ENCODE results near the gene LHX2. TPM values are rescaled to one million over a fixed set of nuclear protein-coding genes. Genes with fewer than 3 reads are reported as not detected.
A peak's percentile ranks its signal among the peaks of the same experiment; 100 is the strongest.

The LHX2 gene
- total RNA-seq, 3 donors from 2014 or later: not detected

GRCh38 chr9:124074746-124075145 lies 63.2 kb downstream of the LHX2 start:
- no peaks in the 10 kb centered on the region for H3K36me3 ChIP-seq
- no peaks in the 10 kb centered on the region for H3K4me1 ChIP-seq
- no peaks in the 10 kb centered on the region for H3K27me3 ChIP-seq
- intact Hi-C loops (cut with DNase I; ENCODE audit: low total_unique reads): no loop called here
- DNase-seq (ENCODE audit: low spot score in 2 of 2): no peak
- H3K9me3 ChIP-seq: no peaks in the 10 kb centered on the region
- no peak overlapping the region for H3K4me3 ChIP-seq
- TF ChIP-seq POLR2AphosphoS5 (IDR thresholded peaks at IDR 0.05): no peak
- no peak for TF ChIP-seq CTCF (IDR thresholded peaks at IDR 0.05)
- no peak for TF ChIP-seq POLR2A (IDR thresholded peaks at IDR 0.05)
- no peak overlapping the region for H3K27ac ChIP-seq

GRCh38 chr9:124075761-124076160 lies 64.2 kb downstream of the LHX2 start:
- intact Hi-C loops (cut with DNase I; ENCODE audit: low total_unique reads): no loop called here
- H3K27ac ChIP-seq: no peak overlapping the region
- H3K9me3 ChIP-seq: no peaks in the 10 kb centered on the region
- no peaks in the 10 kb centered on the region for H3K4me1 ChIP-seq
- no peaks in the 10 kb centered on the region for H3K27me3 ChIP-seq
- no peak for DNase-seq (ENCODE audit: low spot score in 2 of 2)
- H3K36me3 ChIP-seq: no peaks in the 10 kb centered on the region
- no peak overlapping the region for H3K4me3 ChIP-seq
- TF ChIP-seq POLR2AphosphoS5 (IDR thresholded peaks at IDR 0.05): no peak
- no peak for TF ChIP-seq POLR2A (IDR thresholded peaks at IDR 0.05)
- no peak for TF ChIP-seq CTCF (IDR thresholded peaks at IDR 0.05)

- DNase-seq (ENCODE audit: low spot score in 2 of 2): peak in 1 of 2 donors; percentile 81
- intact Hi-C loops (cut with DNase I; ENCODE audit: low total_unique reads): no loop called here
Observed at GRCh38 chr9:124077915-124078572, 66.5 kb downstream of the LHX2 start.

GRCh38 chr9:124078641-124079040 lies 67.1 kb downstream of the LHX2 start:
- Histone ChIP-seq H3K36me3 (no peaks in the 10 kb centered on the region), H3K4me3 (no peak overlapping the region), H3K9me3 (no peaks in the 10 kb centered on the region), H3K4me1 (no peaks in the 10 kb centered on the region), H3K27ac (peak overlapping the region; percentile 77 to 85), H3K27me3 (no peaks in the 10 kb centered on the region)
- TF ChIP-seq POLR2AphosphoS5 (IDR thresholded peaks at IDR 0.05) (no peak), CTCF (IDR thresholded peaks at IDR 0.05) (no peak), POLR2A (IDR thresholded peaks at IDR 0.05) (no peak)
- intact Hi-C loops (cut with DNase I; ENCODE audit: low total_unique reads): no loop called here
- DNase-seq (ENCODE audit: low spot score in 2 of 2): peak in 1 of 2 donors; percentile 24

More at GRCh38 chr9:124077915-124078572, 66.5 kb downstream of the LHX2 start:
- Histone ChIP-seq H3K4me3 (no peak overlapping the region), H3K27ac (peak overlapping the region; percentile 77 to 85), H3K9me3 (no peaks in the 10 kb centered on the region), H3K36me3 (no peaks in the 10 kb centered on the region), H3K27me3 (no peaks in the 10 kb centered on the region), H3K4me1 (no peaks in the 10 kb centered on the region)
- TF ChIP-seq POLR2AphosphoS5 (IDR thresholded peaks at IDR 0.05): peak in 1 of 3 donors; percentile 15
- TF ChIP-seq CTCF (IDR thresholded peaks at IDR 0.05): no peak

- intact Hi-C loops (cut with DNase I; ENCODE audit: low total_unique reads): no loop called here
- H3K4me3 ChIP-seq: no peak overlapping the region
- DNase-seq (ENCODE audit: low spot score in 2 of 2): peak in 1 of 2 donors; percentile 48
- peak overlapping the region; percentile 77 to 85 for H3K27ac ChIP-seq
- no peaks in the 10 kb centered on the region for H3K4me1 ChIP-seq
- no peaks in the 10 kb centered on the region for H3K27me3 ChIP-seq
- H3K36me3 ChIP-seq: no peaks in the 10 kb centered on the region
- no peaks in the 10 kb centered on the region for H3K9me3 ChIP-seq
- TF ChIP-seq POLR2A (IDR thresholded peaks at IDR 0.05) (no peak), CTCF (IDR thresholded peaks at IDR 0.05) (no peak), POLR2AphosphoS5 (IDR thresholded peaks at IDR 0.05) (no peak)
Observed at GRCh38 chr9:124079176-124079925, 67.8 kb downstream of the LHX2 start.
